Measurements from ENCODE around the gene MAP1A.
"Not testable (repeated sequence)": the region's sequence is repeated elsewhere in the genome, so short reads cannot be mapped to it uniquely, and the experiment has no call there.

MAP1A gene

DNA sequence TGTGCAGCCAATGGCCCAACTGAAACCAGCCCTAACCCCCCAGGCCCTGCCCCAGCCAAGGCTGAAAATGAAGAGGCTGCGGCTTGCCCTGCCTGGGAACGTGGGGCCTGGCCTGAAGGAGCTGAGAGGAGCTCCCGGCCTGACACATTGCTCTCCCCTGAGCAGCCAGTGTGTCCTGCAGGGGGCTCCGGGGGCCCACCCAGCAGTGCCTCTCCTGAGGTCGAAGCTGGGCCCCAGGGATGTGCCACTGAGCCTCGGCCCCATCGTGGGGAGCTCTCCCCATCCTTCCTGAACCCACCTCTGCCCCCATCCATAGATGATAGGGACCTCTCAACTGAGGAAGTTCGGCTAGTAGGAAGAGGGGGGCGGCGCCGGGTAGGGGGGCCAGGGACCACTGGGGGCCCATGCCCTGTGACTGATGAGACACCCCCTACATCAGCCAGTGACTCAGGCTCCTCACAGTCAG, 11.2 kb downstream of the MAP1A start:
- FAIRE-seq (no peak), DNase-seq (ENCODE audit: insufficient read length, low spot score) (no peak)

DNA sequence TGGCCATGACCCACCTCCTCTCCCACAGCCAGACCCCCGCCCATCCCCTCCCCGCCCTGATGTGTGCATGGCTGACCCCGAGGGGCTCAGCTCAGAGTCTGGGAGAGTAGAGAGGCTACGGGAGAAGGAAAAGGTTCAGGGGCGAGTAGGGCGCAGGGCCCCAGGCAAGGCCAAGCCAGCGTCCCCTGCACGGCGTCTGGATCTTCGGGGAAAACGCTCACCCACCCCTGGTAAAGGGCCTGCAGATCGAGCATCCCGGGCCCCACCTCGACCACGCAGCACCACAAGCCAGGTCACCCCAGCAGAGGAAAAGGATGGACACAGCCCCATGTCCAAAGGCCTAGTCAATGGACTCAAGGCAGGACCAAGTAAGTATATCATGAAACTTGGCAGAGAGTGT, 11.7 kb downstream of the MAP1A start:
- FAIRE-seq (no peak), DNase-seq (ENCODE audit: insufficient read length, low spot score) (no peak)

DNA sequence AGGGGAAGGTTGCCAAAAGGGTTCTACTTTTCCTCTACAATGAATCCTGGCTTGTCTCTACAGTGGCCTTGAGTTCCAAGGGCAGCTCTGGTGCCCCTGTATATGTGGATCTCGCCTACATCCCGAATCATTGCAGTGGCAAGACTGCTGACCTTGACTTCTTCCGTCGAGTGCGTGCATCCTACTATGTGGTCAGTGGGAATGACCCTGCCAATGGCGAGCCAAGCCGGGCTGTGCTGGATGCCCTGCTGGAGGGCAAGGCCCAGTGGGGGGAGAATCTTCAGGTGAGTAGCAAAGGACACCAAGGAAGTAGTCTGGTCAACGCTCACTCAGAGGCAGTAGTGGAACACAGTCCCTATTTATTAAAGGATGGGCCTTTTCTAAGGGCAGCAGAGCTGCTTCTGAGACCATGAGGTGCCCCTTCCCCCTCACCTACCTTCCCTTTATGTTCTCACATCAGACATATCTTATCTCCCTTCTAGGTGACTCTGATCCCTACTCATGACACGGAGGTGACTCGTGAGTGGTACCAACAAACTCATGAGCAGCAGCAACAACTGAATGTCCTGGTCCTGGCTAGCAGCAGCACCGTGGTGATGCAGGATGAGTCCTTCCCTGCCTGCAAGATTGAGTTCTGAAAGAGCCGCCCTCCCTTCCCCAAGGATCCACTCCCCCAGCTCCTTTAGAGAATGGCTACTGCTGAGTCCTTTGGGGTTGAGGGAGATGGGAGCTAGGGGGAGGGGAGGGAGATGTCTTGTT, 12.4 kb downstream of the MAP1A start:
- DNase-seq (ENCODE audit: insufficient read length, low spot score) (no peak), FAIRE-seq (no peak)

DNA sequence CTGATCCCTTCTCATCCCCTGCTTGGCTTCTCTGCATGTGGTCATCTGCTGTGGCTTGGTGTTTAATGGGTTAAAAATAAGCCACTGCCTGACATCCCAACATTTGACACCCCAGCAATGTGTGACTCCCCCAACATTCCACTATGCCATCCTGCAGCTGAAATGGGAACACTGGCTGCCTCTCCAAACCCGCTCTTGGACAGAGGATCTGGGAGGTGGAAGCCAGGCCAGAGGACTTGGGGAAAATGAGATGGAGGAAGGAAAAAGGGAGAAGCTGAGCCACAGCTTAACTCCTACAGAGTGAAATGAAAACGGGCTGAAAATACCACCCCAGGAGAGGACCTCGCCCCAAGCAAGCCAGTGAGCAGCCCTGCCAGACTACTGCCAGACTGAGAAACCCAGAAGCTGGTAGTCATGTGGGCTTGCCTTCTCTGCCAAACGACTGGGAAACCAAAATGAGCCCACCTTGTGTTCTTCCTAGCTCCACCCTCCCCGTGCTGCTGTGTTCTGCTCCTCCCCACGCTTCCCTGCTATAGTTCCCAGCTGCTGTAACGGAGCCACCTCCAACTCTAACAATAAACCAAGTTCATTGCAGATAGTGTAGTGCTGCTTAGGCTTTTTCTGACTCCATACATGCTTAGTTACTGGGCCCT, 13.7 kb downstream of the MAP1A start:
- no peak for FAIRE-seq
- no peak for DNase-seq (ENCODE audit: insufficient read length, low spot score)

DNA sequence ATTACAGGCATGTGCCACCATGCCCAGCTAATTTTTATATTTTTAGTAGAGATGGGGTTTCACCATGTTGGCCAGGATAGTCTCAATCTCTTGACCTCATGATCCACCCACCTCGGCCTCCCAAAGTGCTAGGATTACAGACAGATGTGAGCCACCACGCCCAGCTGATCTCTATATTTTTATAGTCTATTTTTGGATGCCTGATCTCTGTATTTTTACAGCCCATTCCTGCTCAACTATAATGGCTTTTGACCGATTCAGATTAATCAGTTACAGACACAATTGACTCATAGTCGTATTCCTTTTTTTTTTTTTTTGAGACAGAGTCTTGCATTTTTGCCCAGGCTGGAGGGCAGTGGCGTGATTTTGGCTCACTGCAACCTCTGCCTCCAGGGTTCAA, 15.4 kb downstream of the MAP1A start:
- not testable (repeated sequence) for DNase-seq (ENCODE audit: insufficient read length, low spot score); FAIRE-seq

DNA sequence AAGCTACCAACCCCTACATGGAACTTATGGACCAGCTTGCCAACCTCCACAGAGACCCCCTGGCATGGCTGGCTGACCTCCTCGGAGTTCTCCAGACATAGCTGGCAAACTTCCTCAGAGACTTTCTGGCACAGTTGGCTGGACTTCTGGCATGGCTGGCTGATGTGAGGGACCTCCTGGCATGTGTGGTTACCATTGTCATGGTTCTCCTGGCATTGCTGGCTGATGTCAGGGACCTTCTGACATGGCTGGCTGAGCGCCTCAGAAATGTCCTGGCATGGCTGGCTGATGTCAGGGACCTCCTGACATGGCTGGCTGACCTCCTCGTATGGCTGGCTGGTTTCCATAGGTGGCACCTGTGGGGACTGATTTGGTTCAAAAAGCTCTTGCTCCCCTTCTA, 17.5 kb downstream of the MAP1A start:
- FAIRE-seq (no peak), DNase-seq (ENCODE audit: insufficient read length, low spot score) (no peak)

DNA sequence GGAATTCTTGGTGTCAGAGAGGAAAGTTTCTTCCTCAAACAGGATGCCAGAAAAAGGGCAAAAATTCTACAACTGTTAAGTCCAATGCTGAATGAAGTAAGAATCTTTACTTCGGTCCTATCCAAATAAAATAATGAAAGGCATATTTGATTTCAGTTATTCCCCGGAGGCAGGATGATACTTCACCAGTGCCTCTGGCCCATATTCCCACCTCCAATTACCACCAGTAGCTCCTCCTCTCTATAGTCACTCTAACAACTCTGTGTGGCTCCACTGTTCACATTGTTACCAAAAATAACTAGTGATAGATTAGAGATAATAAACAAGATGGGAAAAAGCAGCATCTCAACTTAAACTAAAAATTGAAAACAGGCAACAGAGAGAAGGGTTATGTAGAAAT, 20.7 kb downstream of the MAP1A start:
- DNase-seq (ENCODE audit: insufficient read length, low spot score) (no peak), FAIRE-seq (no peak)

DNA sequence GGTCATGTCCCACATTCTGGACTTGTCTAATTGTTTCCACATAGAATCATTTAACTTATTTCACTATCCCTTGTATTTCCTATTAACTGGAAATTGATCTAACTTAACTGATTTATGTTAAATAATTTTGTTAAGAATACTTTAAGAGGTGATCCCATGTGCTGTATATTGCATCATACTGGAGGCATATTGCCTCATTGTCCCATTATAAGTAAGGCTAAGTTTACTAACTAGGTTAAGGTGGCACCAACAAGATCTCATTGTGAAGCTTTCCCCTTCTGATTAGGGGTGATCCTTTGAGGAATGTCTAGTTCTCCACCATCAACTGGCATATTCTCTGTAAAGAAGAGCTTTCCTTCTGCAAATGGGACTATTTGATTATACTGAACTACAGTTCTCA, 24.4 kb downstream of the MAP1A start:
- FAIRE-seq (no peak), DNase-seq (ENCODE audit: insufficient read length, low spot score) (no peak)

DNA sequence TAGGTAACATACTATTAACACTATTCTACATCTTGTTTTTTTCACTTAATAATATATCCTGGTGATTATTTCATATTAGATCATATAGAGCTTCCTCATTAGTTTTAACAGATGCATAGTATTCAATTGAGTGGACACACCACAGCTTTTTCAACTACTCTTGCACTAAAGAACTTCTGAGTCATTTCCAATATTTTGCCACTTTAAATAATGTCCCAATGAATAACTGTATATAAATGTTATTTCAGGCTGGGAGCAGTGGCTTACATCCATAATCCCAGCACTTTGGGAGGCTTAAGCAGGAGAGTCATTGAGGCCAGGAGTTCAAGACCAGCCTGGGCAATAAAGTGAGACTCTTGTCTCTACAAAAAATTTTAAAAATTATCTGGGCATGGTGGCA, 26.9 kb downstream of the MAP1A start:
- FAIRE-seq (no peak), DNase-seq (ENCODE audit: insufficient read length, low spot score) (no peak)

DNA sequence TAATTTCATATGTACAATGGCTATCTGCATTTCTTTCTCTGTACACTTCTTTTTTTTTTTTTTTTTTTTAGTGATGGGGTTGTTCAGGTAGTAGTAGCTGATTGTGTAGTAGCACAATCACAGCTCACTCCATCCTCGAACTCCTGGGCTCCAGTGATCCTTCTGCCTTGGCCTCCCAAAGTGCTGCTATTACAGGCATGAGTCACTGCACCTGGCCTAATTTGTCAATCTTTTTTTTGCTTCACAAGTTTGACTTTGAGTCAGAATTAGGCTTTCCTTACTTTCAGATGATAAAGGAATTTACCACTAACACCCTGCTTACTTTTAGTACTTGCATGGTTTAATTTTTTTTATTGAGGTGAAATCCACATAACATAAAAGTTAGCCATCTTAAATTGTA, 28.0 kb downstream of the MAP1A start:
- DNase-seq (ENCODE audit: insufficient read length, low spot score), result no peak
- FAIRE-seq, result no peak

DNA sequence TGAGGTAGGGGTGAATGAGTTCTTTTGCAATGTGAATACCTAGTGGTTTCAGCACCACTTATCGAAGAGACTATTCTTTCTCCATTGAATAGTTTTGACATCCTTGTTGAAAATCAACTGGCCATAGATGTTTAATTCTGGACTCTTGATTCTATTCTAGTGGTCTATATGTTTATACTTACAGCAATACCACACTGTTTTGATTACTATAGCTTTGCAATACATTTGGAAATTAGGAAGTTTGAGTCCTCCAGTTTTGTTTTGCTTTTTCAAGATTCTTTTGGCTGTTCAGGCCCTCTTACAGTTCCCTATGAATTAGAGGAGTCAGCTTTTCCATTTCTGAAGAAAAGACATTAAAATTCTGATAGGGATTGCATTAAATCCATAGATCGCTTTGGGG, 30.1 kb downstream of the MAP1A start:
- DNase-seq (ENCODE audit: insufficient read length, low spot score) (no peak), FAIRE-seq (no peak)

DNA sequence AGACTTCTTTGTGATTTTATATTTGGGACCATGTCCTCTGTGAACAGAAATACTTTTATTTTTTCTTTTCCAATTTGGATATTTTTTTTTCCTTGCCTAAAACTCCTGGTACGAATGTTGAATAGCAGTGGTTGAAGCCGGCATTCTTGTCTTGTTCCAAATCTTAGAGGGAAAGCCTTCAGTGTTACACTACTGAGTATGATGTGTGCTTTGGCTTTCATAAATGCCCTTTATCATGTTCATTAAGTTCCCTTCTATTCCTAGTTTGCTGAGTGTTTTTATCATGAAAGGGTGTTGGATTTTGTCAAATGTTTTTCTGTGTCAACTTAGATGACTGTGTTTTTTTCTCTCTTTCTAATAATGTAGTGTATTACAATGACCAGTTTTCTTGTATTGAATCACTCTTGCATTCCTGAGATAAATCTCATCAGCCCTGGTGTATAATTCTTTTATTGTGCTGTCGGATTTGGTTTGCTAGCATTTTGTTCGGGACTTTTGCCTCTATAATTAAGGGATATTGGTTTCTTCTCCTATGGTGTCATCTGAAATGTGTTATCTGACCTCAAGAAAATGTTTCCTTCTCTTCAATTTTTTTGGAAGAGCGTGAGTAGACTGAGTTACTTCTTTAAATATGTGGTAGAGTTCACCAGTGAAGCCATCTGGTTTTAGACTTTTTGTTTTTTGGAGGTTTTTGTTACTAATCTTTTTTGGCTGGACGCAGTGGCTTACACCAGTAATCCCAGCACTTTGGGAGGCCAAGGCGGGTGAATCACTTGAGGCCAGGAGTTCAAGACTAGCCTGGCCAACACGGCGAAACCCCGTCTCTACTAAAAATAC, 33.3 kb downstream of the MAP1A start:
- no peak for DNase-seq (ENCODE audit: insufficient read length, low spot score)

DNA sequence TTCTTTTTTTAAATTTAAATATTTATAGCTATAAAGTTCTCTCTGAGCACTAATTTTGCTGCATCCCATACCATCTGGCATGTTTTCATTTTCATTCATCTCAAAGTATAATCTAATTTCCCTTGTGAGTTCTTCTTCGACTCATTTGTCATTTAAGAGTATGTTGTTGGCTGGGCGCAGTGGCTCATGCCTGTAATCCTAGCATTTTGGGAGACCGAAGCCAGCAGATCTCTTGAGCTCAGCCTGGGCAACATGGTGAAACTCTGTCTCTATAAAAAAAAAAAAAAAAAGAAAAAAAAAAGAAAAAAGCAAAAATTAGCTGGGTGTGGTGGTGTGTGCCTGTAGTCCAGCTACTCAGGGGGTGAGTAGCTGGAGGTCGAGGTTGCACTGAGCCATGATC, 34.8 kb downstream of the MAP1A start:
- FAIRE-seq (no peak), DNase-seq (ENCODE audit: insufficient read length, low spot score) (no peak)

More for the DNA sequence above, 33.3 kb downstream of the MAP1A start:
- no peak for FAIRE-seq

DNA sequence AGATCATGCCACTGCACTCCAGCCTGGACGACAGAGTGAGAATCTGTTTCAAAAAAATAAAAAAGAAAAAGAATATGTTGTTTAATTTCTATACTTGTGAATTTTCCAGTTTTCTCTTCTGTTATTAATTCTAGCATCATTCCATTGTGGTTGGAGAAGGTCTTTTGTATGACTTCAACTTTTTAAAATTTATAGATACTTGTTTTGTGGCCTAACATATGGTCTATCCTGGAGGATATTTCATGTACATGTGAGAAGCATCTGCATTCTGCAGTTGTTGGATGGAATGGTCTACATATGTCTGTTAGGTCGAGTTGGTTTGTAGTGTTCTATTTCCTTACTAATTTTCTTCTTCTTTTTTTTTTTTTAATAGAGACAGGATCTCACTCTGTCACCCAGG, 35.6 kb downstream of the MAP1A start:
- FAIRE-seq, result no peak
- DNase-seq (ENCODE audit: insufficient read length, low spot score), result no peak

DNA sequence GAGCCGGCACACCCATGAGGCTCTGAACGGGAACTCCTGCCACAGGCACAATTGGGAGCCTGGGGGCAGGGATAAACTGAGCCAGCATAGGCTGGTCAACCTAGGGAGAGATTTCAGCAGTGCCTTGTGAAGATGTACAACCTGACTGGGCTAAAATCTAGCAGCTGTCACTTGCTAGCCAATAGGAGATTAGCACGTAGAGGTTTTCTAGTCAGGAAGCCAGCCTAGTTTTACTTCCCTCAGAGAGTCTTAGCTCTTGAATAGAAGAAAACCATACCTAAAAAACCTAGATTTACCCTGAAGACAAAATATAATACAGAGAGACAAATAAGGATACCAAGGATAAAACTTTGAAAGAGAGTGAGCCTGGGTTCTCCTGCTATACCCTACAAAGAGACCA, 45.3 kb downstream of the MAP1A start:
- not testable (repeated sequence) for DNase-seq (ENCODE audit: insufficient read length, low spot score); FAIRE-seq

DNA sequence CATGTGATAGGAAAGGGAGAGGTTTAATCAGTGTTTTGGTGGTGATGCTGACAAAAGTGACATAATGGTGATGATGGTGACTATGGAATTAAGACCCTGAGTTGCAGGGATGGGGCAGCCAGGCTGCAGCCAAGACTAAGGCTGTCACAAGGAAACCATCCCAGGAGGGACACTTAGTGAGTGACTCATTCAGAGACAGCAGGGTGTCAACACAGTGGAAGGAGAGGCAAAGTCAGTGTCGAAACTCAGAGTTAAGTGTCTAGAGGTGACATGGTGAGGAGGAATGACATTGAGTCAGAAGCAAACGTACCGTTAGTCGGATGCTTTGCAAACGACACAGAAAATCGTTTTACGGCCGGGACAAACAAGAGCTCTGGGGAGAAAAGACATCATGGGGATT, 46.4 kb downstream of the MAP1A start:
- FAIRE-seq; DNase-seq (ENCODE audit: insufficient read length, low spot score): not testable (repeated sequence)

DNA sequence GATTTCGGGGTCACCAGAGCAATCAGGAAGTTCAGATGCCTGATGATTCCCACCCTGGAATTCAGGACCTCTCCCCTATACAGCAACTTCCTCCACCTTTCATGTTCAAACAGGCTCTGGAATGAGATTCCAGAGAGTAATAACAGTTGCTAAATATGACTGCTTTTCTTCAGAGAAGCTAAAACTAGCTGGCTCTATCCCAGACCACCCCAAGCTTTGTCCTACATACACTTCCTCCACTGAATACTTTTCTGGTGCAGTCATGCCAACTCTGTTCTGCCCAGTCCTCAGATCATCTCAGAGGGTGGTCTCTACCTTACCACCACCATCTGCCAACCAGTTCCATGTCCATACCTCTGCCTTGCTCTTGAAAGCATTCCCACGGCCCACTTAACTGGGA, 49.2 kb downstream of the MAP1A start:
- DNase-seq (ENCODE audit: insufficient read length, low spot score); FAIRE-seq: not testable (repeated sequence)

DNA sequence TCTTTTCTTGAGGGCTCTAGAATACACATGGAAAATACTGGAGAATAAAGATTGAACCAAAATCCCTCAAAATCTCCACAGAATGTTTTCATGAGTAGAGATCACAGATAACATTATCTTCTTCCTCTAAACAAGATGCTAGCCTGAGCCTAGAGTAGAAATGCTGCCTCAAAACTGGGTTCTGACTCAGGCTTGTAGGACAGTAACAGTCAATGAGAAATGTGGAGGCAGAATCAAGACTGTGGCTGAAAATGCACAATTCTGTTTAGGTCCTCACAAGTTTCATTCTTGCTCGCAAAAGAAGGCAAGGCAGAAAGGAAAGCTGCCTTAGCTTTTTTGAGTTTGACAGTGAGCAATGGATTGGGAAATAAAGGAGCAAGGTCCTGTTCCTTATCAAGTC, 57.2 kb downstream of the MAP1A start:
- not testable (repeated sequence) for FAIRE-seq; DNase-seq (ENCODE audit: insufficient read length, low spot score)
